GM23338 (cell line): ENCODE results near the gene KCNB1. TPM values are rescaled to one million over a fixed set of nuclear protein-coding genes. Genes with fewer than 3 reads are reported as not detected.

ENCODE experiments used
- ATAC-seq: fragments of 200-7000 bp; cut with Tn5 transposase; 3 replicates; pipeline ENCODE4 v1.9.1; 2020
- DNase-seq: peaks from one replicate; pipeline ENCODE4 v3.0.0-alpha.2; 2015; ENCODE audit warnings: low spot score
- H2AFZ ChIP-seq: fragments of 200-600 bp; sonication (generic); 2 replicates; pipeline ENCODE4 v1.8.0; 2016; ENCODE audit warnings: antibody characterized with exemption, mild to moderate bottlenecking, moderate library complexity
- H3F3A ChIP-seq: fragments of 200-600 bp; sonication (generic); replicated peaks from 2 replicates; pipeline ENCODE4 v1.8.0; 2017; ENCODE audit warnings: antibody characterized with exemption, mixed run types, low read depth
- H3K27ac ChIP-seq: fragments of 200-600 bp; sonication (generic); 2 replicates; pipeline ENCODE4 v1.6.1; 2016; ENCODE audit warnings: low read depth
- H3K27me3 ChIP-seq: fragments of 200-600 bp; sonication (generic); 2 replicates; pipeline ENCODE4 v1.8.0; 2016; ENCODE audit warnings: mild to moderate bottlenecking, mixed run types, moderate library complexity; ENCODE audit not compliant: insufficient read depth
- H3K36me3 ChIP-seq: fragments of 200-600 bp; sonication (generic); 2 replicates; pipeline ENCODE4 v1.8.0; 2016; ENCODE audit warnings: mild to moderate bottlenecking; ENCODE audit not compliant: insufficient read depth
- H3K4me1 ChIP-seq: fragments of 200-600 bp; sonication (generic); 2 replicates; pipeline ENCODE4 v1.8.0; 2016; ENCODE audit warnings: mild to moderate bottlenecking, moderate library complexity; ENCODE audit not compliant: insufficient read depth
- H3K4me2 ChIP-seq: fragments of 200-600 bp; sonication (generic); 2 replicates; pipeline ENCODE4 v1.7.1; 2017; ENCODE audit warnings: mixed run types
- H3K4me3 ChIP-seq: fragments of 200-600 bp; sonication (generic); 2 replicates; pipeline ENCODE4 v1.6.1; 2016; ENCODE audit warnings: mixed run types
- H3K79me2 ChIP-seq: fragments of 200-600 bp; sonication (generic); replicated peaks from 2 replicates; pipeline ENCODE4 v1.8.0; 2017; ENCODE audit warnings: mild to moderate bottlenecking; ENCODE audit not compliant: insufficient read depth
- H3K9me2 ChIP-seq: fragments of 200-600 bp; sonication (generic); 2 replicates; pipeline ENCODE4 v1.8.0; 2017; ENCODE audit not compliant: insufficient read depth
- H4K20me1 ChIP-seq: fragments of 200-600 bp; sonication (generic); replicated peaks from 2 replicates; pipeline ENCODE4 v1.8.0; 2017; ENCODE audit warnings: mild to moderate bottlenecking; ENCODE audit not compliant: insufficient read depth
- H3K27ac Mint-ChIP-seq: 2 replicates; pipeline ENCODE4 v1.8.0; 2020; ENCODE audit warnings: inconsistent platforms, mild to moderate bottlenecking, moderate library complexity, mixed read lengths
- H3K27me3 Mint-ChIP-seq: 3 replicates; pipeline ENCODE4 v1.8.0; 2022; ENCODE audit warnings: low read depth, mild to moderate bottlenecking, moderate library complexity, mixed read lengths, inconsistent platforms; ENCODE audit not compliant: insufficient read depth, poor library complexity
- H3K36me3 Mint-ChIP-seq: 3 replicates; pipeline ENCODE4 v1.8.0; 2021; ENCODE audit warnings: low read depth, mild to moderate bottlenecking, inconsistent platforms, moderate library complexity, mixed read lengths
- H3K4me1 Mint-ChIP-seq: 3 replicates; pipeline ENCODE4 v1.8.0; 2020; ENCODE audit warnings: mild to moderate bottlenecking, inconsistent platforms, mixed read lengths
- H3K4me3 Mint-ChIP-seq: 3 replicates; pipeline ENCODE4 v1.8.0; 2021; ENCODE audit warnings: moderate library complexity, mild to moderate bottlenecking, inconsistent platforms, mixed read lengths
- H3K9me3 Mint-ChIP-seq: 3 replicates; pipeline ENCODE4 v1.8.0; 2020; ENCODE audit warnings: moderate library complexity, mild to moderate bottlenecking, inconsistent platforms, mixed read lengths
- CREB1 ChIP-seq: fragments of 250-450 bp; sonication (Bioruptor Pico); IDR thresholded peaks from 2 replicates; pipeline ENCODE4 v1.5.0; 2020; ENCODE audit warnings: low read depth, mild to moderate bottlenecking, moderate library complexity
- EZH2 ChIP-seq: fragments of 200-600 bp; sonication (generic); IDR thresholded peaks from one replicate; pipeline ENCODE4 v1.8.0; 2017; ENCODE audit warnings: antibody characterized with exemption, mild to moderate bottlenecking, low read depth; ENCODE audit not compliant: unreplicated experiment
- EZH2phosphoT487 ChIP-seq: fragments of 200-600 bp; sonication (generic); IDR thresholded peaks from one replicate; pipeline ENCODE4 v1.8.1; 2018; ENCODE audit warnings: antibody characterized with exemption; ENCODE audit not compliant: unreplicated experiment
- JUNB ChIP-seq: IDR thresholded peaks from one replicate; pipeline ENCODE4 v1.6.1; 2016; ENCODE audit warnings: antibody characterized with exemption; ENCODE audit not compliant: unreplicated experiment
- NANOG ChIP-seq: IDR thresholded peaks from 2 replicates; pipeline ENCODE4 v1.6.1; 2016; ENCODE audit warnings: antibody characterized with exemption, borderline replicate concordance
- POLR2AphosphoS5 ChIP-seq: IDR thresholded peaks from 2 replicates; pipeline ENCODE4 v1.6.1; 2016; ENCODE audit warnings: antibody characterized with exemption, low read depth
- STAT1 ChIP-seq: IDR thresholded peaks from one replicate; pipeline ENCODE4 v1.6.1; 2016; ENCODE audit warnings: antibody characterized with exemption; ENCODE audit not compliant: unreplicated experiment
- ZNF114 ChIP-seq: fragments of 250-450 bp; sonication (Bioruptor Pico); IDR thresholded peaks from 2 replicates; pipeline ENCODE4 v1.5.0; 2020; ENCODE audit warnings: mild to moderate bottlenecking, moderate library complexity
- ZNF331 ChIP-seq: fragments of 250-450 bp; sonication (Bioruptor Pico); IDR thresholded peaks from 2 replicates; pipeline ENCODE4 v1.5.0; 2020; ENCODE audit warnings: low read depth, mild to moderate bottlenecking, moderate library complexity
- polyA plus RNA-seq: library from polyadenylated mRNA; unstranded; fragments of >200 nt; fragmentation: Nextera tagmentation; extraction: Ambion mirVana; gene quantifications from 2 replicates; pipeline ENCODE4 v1.2.1, GENCODE V29; 2016
- total RNA-seq: library from RNA; depleted of rRNA; stranded (reverse); fragments of >200 nt; shearing (Covaris generic); gene quantifications from 2 replicates; pipeline ENCODE4 v1.2.3, GENCODE V29; 2014
- TF ChIP-seq, protein P1 (sequence below): fragments of 250-450 bp; sonication (Bioruptor Pico); IDR thresholded peaks from 2 replicates; pipeline ENCODE4 v1.5.0; 2020; ENCODE audit warnings: mild to moderate bottlenecking, moderate library complexity
- TF ChIP-seq, protein P2 (sequence below): IDR thresholded peaks from 2 replicates; pipeline ENCODE4 v1.6.1; 2016; ENCODE audit warnings: antibody characterized with exemption
- TF ChIP-seq, protein P3 (sequence below): IDR thresholded peaks from one replicate; pipeline ENCODE4 v1.6.1; 2018; ENCODE audit warnings: antibody characterized with exemption; ENCODE audit not compliant: unreplicated experiment
- TF ChIP-seq, protein P4 (sequence below), 2 experiments: fragments of 200-600 bp in 1 of 2; sonication (generic) in 1 of 2; conservative IDR thresholded peaks; 2 replicates each; pipeline versions ENCODE4 v1.5.1 to v1.6.1; 2016 to 2017; ENCODE audit warnings: antibody characterized with exemption in 2 of 2, low read depth in 2 of 2, mild to moderate bottlenecking in 2 of 2, moderate library complexity in 1 of 2

The KCNB1 gene
- total and polyA plus RNA-seq, 2 experiments from 2014 or later, result 0.28 to 0.29 TPM

DNA sequence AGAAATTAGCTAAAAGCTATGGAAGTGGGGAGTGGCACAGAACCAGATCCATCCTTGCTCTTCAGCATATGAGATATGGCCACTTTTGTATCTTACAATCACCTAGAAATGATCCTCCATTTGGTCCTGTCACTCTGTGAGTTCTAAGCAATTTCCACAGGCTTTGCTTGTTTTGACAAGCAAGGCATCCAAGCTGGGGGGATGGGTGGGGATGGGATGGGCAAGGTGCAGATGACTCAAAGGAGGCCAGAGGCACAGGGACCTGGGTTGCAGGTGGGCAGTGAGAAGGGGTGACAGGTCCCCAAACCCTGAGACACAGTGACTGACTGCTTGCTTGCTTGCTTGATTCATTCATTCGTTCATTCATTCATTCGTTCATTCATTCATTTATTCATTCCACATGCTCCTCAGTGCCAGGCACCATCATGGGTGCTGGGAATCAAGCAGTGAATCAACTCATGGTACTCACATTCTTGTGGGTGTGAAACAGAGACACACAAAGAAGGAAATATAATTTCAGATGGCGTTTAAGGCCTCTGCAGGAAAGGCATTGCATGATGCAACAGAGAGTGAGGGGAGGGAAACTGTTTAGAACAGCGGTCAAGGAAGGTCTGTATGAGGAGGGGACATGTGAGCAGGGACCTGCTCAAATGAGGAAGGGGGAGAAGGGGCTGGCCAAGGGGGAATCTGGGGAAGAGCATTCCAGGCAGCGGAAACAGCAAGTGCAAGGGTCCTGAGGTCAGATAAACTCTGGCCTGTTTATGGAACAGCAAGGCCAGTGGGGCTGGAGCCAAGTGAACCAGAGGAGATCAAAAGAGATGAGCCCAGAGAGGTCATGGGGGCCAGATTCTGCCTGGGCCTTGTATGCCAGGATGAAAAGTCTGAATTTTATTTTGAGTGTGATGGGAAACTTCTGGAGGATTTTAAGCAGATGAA lies 3.4 kb downstream of the KCNB1 start:
- Histone ChIP-seq H3K79me2 (no peaks in the 10 kb centered on the region), H3K36me3 (no peaks in the 10 kb centered on the region), H4K20me1 (no peaks in the 10 kb centered on the region; the same call in 1 of the 2 replicates), H3K27me3 (peaks cover 19% of the 10 kb centered on the region), H3K27ac (no peak overlapping the region), H3F3A (no peaks in the 10 kb centered on the region), H3K4me3 (no peak overlapping the region), H3K4me2 (no peak overlapping the region), H3K9me2 (no peaks in the 10 kb centered on the region), H3K4me1 (no peaks in the 10 kb centered on the region), H2AFZ (no peak overlapping the region)
- TF ChIP-seq EZH2 (no peak), EZH2phosphoT487 (no peak), ZNF331 (no peak), CREB1 (CRISPR knock-in tag) (no peak), POLR2AphosphoS5 (no peak), NANOG (no peak), ZNF114 (CRISPR knock-in tag) (no peak), JUNB (no peak), STAT1 (no peak)
- TF ChIP-seq, protein P1, sequence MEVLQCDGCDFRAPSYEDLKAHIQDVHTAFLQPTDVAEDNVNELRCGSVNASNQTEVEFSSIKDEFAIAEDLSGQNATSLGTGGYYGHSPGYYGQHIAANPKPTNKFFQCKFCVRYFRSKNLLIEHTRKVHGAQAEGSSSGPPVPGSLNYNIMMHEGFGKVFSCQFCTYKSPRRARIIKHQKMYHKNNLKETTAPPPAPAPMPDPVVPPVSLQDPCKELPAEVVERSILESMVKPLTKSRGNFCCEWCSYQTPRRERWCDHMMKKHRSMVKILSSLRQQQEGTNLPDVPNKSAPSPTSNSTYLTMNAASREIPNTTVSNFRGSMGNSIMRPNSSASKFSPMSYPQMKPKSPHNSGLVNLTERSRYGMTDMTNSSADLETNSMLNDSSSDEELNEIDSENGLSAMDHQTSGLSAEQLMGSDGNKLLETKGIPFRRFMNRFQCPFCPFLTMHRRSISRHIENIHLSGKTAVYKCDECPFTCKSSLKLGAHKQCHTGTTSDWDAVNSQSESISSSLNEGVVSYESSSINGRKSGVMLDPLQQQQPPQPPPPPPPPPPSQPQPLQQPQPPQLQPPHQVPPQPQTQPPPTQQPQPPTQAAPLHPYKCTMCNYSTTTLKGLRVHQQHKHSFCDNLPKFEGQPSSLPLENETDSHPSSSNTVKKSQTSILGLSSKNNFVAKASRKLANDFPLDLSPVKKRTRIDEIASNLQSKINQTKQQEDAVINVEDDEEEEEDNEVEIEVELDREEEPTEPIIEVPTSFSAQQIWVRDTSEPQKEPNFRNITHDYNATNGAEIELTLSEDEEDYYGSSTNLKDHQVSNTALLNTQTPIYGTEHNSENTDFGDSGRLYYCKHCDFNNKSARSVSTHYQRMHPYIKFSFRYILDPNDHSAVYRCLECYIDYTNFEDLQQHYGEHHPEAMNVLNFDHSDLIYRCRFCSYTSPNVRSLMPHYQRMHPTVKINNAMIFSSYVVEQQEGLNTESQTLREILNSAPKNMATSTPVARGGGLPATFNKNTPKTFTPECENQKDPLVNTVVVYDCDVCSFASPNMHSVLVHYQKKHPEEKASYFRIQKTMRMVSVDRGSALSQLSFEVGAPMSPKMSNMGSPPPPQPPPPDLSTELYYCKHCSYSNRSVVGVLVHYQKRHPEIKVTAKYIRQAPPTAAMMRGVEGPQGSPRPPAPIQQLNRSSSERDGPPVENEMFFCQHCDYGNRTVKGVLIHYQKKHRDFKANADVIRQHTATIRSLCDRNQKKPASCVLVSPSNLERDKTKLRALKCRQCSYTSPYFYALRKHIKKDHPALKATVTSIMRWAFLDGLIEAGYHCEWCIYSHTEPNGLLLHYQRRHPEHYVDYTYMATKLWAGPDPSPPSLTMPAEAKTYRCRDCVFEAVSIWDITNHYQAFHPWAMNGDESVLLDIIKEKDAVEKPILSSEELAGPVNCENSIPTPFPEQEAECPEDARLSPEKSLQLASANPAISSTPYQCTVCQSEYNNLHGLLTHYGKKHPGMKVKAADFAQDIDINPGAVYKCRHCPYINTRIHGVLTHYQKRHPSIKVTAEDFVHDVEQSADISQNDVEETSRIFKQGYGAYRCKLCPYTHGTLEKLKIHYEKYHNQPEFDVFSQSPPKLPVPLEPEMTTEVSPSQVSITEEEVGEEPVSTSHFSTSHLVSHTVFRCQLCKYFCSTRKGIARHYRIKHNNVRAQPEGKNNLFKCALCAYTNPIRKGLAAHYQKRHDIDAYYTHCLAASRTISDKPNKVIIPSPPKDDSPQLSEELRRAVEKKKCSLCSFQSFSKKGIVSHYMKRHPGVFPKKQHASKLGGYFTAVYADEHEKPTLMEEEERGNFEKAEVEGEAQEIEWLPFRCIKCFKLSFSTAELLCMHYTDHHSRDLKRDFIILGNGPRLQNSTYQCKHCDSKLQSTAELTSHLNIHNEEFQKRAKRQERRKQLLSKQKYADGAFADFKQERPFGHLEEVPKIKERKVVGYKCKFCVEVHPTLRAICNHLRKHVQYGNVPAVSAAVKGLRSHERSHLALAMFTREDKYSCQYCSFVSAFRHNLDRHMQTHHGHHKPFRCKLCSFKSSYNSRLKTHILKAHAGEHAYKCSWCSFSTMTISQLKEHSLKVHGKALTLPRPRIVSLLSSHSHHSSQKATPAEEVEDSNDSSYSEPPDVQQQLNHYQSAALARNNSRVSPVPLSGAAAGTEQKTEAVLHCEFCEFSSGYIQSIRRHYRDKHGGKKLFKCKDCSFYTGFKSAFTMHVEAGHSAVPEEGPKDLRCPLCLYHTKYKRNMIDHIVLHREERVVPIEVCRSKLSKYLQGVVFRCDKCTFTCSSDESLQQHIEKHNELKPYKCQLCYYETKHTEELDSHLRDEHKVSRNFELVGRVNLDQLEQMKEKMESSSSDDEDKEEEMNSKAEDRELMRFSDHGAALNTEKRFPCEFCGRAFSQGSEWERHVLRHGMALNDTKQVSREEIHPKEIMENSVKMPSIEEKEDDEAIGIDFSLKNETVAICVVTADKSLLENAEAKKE (CRISPR knock-in tag), result no peak
- TF ChIP-seq, protein P2, sequence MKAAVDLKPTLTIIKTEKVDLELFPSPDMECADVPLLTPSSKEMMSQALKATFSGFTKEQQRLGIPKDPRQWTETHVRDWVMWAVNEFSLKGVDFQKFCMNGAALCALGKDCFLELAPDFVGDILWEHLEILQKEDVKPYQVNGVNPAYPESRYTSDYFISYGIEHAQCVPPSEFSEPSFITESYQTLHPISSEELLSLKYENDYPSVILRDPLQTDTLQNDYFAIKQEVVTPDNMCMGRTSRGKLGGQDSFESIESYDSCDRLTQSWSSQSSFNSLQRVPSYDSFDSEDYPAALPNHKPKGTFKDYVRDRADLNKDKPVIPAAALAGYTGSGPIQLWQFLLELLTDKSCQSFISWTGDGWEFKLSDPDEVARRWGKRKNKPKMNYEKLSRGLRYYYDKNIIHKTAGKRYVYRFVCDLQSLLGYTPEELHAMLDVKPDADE, result no peak
- TF ChIP-seq, protein P3, sequence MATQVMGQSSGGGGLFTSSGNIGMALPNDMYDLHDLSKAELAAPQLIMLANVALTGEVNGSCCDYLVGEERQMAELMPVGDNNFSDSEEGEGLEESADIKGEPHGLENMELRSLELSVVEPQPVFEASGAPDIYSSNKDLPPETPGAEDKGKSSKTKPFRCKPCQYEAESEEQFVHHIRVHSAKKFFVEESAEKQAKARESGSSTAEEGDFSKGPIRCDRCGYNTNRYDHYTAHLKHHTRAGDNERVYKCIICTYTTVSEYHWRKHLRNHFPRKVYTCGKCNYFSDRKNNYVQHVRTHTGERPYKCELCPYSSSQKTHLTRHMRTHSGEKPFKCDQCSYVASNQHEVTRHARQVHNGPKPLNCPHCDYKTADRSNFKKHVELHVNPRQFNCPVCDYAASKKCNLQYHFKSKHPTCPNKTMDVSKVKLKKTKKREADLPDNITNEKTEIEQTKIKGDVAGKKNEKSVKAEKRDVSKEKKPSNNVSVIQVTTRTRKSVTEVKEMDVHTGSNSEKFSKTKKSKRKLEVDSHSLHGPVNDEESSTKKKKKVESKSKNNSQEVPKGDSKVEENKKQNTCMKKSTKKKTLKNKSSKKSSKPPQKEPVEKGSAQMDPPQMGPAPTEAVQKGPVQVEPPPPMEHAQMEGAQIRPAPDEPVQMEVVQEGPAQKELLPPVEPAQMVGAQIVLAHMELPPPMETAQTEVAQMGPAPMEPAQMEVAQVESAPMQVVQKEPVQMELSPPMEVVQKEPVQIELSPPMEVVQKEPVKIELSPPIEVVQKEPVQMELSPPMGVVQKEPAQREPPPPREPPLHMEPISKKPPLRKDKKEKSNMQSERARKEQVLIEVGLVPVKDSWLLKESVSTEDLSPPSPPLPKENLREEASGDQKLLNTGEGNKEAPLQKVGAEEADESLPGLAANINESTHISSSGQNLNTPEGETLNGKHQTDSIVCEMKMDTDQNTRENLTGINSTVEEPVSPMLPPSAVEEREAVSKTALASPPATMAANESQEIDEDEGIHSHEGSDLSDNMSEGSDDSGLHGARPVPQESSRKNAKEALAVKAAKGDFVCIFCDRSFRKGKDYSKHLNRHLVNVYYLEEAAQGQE, result no peak
- TF ChIP-seq, protein P4, sequence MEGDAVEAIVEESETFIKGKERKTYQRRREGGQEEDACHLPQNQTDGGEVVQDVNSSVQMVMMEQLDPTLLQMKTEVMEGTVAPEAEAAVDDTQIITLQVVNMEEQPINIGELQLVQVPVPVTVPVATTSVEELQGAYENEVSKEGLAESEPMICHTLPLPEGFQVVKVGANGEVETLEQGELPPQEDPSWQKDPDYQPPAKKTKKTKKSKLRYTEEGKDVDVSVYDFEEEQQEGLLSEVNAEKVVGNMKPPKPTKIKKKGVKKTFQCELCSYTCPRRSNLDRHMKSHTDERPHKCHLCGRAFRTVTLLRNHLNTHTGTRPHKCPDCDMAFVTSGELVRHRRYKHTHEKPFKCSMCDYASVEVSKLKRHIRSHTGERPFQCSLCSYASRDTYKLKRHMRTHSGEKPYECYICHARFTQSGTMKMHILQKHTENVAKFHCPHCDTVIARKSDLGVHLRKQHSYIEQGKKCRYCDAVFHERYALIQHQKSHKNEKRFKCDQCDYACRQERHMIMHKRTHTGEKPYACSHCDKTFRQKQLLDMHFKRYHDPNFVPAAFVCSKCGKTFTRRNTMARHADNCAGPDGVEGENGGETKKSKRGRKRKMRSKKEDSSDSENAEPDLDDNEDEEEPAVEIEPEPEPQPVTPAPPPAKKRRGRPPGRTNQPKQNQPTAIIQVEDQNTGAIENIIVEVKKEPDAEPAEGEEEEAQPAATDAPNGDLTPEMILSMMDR (conservative IDR thresholded peaks at IDR 0.05; ENCODE audit: low read depth in 2 of 2), result no peak
- H3K4me3 Mint-ChIP-seq, result no peak overlapping the region
- H3K27ac Mint-ChIP-seq, result no peak overlapping the region
- ATAC-seq (no peak), DNase-seq (no peak)
- peaks cover 18% of the 10 kb centered on the region for H3K27me3 Mint-ChIP-seq
- peaks cover 8% of the 10 kb centered on the region; the same call in 2 of the 3 replicates for H3K4me1 Mint-ChIP-seq
- H3K36me3 Mint-ChIP-seq, result peaks cover 5% of the 10 kb centered on the region; the same call in 1 of the 3 replicates
- no peaks in the 10 kb centered on the region for H3K9me3 Mint-ChIP-seq
